Astrocyte of the spinal cord (primary cell): ENCODE data around the gene CLIC1.

Source experiments
- DNase-seq: peaks from one replicate; pipeline ENCODE4 v3.0.0; 2011; ENCODE audit warnings: low read depth, low spot score
- H3K4me3 ChIP-seq: 2 replicates; pipeline ENCODE4 v1.5.1; 2011; ENCODE audit warnings: low read depth, mild to moderate bottlenecking, low read length, moderate library complexity
- in situ Hi-C: cut with HindIII; loops from 2 replicates; pipeline ENCODE4 v1.10.0; 2017; ENCODE audit warnings: low sequenced_read_pairs
- TF ChIP-seq, protein P1 (sequence below): IDR thresholded peaks from 2 replicates; pipeline ENCODE4 v1.5.1; 2012; ENCODE audit warnings: low read depth, mild to moderate bottlenecking, low read length, inconsistent platforms

Gene CLIC1

GRCh38 chr6:31739639-31740396 is 3.5 kb upstream of the CLIC1 start, which contains the start of gene MSH5:
Gene MSH5 (plus strand): TSS chr6:31740005. CDS start chr6:31740467, 462 bp downstream.
- in situ Hi-C loops, result no loop called here
- H3K4me3 ChIP-seq, result peak within 1 kb of the TSS; percentile 82
- TF ChIP-seq, protein P1, sequence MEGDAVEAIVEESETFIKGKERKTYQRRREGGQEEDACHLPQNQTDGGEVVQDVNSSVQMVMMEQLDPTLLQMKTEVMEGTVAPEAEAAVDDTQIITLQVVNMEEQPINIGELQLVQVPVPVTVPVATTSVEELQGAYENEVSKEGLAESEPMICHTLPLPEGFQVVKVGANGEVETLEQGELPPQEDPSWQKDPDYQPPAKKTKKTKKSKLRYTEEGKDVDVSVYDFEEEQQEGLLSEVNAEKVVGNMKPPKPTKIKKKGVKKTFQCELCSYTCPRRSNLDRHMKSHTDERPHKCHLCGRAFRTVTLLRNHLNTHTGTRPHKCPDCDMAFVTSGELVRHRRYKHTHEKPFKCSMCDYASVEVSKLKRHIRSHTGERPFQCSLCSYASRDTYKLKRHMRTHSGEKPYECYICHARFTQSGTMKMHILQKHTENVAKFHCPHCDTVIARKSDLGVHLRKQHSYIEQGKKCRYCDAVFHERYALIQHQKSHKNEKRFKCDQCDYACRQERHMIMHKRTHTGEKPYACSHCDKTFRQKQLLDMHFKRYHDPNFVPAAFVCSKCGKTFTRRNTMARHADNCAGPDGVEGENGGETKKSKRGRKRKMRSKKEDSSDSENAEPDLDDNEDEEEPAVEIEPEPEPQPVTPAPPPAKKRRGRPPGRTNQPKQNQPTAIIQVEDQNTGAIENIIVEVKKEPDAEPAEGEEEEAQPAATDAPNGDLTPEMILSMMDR, result no peak

DNA sequence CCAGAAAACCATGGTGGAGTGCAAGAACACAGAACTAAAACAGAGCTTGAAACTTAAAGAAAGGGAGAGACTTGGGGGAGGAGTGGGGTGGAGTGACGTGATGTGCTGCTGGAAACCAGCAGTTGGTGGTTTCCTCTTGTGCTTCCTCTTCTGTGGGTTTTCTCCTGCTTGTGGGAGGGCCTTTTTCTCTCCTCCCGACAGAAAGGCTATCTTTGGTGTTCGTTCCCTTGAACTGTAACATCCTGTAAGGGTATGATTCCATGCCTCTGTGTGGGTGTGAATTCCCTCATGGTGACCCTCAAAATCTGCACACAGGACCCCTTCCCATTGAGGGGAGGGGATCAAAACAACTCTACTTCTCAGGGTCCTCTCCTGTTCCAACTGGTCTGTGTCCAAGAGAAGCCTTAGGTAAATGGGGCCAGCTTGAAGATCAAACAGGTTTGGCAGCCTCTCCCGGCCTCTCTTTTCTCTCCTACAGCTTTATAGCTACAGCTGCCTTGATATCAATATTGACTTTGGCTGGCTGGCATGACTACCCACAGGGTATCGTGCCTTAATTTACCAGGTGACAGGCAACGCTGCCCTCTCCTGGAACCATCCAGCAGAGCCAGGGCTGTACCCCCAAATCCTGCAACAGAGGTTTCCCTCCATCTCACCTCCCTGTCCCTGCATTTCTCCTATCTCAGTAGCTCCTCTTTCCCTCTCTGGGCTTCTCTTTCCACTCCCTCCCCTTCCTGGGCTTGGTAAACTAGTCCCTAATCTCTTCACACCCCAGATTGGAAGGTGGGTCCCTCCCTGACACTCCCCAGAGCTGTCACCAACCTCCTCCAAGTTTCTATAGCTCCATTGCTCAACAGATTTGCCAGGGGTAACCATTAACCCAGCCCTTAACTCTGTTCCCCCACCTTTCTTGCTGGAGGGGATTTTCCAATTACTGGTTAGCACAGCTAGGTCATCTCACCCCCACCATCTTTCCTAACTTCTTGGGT is 2.0 kb upstream of the CLIC1 start:
- TF ChIP-seq, protein P1, result peak; percentile 33
- H3K4me3 ChIP-seq, result peak overlapping the region; percentile 12
- peak; percentile 91 for DNase-seq
- in situ Hi-C loops, result no loop called here

More at GRCh38 chr6:31739639-31740396, 3.5 kb upstream of the CLIC1 start, which contains the start of gene MSH5:
- peak; percentile 99 for DNase-seq

DNA sequence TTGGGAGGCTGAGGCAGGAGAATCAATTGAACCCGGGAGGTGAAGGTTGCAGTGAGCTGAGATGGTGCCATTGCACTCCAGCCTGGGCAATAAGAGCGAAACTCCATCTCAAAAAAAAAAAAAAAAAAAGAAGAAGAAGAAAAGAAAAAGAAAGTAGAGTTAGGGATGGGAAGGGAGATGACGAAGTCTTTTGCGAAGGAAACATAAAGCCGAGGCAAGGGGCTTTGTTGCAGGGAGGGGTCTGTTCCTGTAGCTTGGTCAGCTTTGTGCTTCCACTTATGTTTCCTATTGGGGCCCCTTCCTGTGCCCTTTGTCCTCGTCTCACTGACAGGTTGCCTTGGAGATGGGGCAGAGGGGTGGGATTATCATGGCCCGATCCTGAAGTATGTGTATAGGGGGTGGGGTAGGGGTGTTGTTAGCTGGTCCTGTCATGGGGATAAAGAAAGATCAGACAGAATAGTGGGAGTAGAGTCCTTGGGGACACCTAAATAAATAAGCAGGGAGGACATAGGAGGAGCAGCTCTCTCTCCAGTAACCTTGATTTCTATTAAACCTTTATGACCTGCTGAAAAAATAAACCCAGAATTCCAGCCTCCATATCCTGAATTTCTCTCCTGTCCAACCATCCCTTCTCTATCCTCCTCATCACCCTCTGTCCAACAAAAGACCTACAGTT is 1.1 kb upstream of the CLIC1 start:
- no peak for DNase-seq
- in situ Hi-C loops, result no loop called here
- H3K4me3 ChIP-seq, result no peak overlapping the region
- TF ChIP-seq, protein P1, result no peak

GRCh38 chr6:31736768-31737314 is 511 bp upstream of the CLIC1 start:
- no peak for DNase-seq
- TF ChIP-seq, protein P1, result no peak
- peak overlapping the region; percentile 63 for H3K4me3 ChIP-seq
- in situ Hi-C loops, result no loop called here

GRCh38 chr6:31734821-31735406 is 1.4 kb downstream of the CLIC1 start:
- H3K4me3 ChIP-seq, result peak overlapping the region; percentile 63
- DNase-seq, result peak; percentile 48
- in situ Hi-C loops, result no loop called here
- TF ChIP-seq, protein P1, result no peak
